ENCODE results near the gene GGA3.
"Not testable (repeated sequence)": the region's sequence is repeated elsewhere in the genome, so short reads cannot be mapped to it uniquely, and the experiment has no call there.

Gene GGA3

DNA sequence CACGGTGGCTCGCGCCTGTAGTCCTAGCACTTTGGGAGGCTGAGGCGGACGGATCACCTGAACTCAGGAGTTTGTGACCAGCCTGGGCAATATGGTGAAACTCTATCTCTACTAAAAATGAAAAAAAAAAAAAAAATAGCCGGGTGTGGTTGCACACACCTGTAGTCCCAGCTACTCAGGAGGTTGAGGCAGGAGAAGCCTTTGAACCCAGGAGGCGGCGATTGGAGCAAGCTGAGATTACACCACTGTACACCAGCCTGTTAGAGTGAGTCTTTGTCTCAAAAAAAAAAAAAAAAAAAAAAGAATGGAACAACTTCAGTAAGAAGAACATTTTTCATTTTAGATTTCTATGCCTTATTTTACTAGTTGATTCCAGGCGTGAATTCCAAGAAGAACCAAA is 53.2 kb downstream of the GGA3 start:
- no peak for DNase-seq

DNA sequence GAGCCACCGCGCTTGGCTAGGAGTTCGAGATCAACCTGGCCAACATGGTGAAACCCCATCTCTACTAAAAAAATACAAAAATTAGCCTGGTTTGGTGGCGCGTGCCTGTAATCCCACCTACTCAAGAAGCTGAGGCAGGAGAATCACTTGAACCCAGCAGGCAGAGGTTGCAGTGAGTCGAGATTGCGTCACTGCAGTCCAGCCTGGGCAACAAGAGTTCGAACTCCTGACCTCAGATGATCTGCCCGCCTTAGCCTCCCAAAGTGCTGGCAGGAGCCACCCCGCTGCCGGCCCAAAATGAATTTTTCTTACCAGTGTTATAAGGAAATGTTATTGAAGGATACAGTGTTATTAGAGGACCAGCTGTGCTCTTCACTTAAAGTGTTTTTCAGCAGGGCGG is 53.6 kb downstream of the GGA3 start:
- DNase-seq: no peak

DNA sequence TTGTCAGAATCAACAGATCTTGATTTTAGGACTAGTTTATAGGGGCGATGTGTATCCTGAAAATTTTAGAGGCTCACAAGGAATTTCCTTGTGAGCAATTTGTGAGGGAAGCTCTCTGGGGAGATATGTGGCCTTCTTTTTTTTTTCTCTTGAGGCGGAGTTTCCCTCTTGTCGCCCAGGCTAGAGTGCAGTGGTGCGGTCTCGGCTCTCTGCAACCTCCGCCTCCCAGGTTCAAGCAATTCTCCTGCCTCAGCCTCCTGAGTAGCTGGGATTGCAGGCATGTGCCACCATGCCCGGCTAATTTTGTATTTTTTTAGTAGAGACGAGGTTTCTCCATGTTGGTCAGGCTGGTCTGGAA is 54.4 kb downstream of the GGA3 start:
- not testable (repeated sequence) for DNase-seq

DNA sequence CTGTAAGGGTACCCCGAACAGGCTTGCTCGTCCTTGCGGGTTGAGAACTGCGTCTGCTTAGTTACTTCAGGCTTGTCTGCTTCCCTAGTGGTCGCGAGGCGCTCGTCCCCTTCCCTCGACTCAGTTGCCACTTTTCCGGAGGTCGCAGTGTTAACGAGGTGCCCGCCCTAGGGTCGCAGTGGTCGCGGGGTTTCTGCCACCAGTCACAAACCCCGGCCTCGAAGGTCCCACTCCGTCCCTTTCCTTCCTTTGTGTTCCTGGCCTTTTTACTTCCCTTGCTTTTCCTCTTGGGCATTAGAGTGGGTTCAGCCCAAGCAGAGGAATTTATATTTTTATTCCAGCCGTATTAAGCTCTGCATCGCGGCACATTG is 55.6 kb downstream of the GGA3 start:
- no peak for DNase-seq

DNA sequence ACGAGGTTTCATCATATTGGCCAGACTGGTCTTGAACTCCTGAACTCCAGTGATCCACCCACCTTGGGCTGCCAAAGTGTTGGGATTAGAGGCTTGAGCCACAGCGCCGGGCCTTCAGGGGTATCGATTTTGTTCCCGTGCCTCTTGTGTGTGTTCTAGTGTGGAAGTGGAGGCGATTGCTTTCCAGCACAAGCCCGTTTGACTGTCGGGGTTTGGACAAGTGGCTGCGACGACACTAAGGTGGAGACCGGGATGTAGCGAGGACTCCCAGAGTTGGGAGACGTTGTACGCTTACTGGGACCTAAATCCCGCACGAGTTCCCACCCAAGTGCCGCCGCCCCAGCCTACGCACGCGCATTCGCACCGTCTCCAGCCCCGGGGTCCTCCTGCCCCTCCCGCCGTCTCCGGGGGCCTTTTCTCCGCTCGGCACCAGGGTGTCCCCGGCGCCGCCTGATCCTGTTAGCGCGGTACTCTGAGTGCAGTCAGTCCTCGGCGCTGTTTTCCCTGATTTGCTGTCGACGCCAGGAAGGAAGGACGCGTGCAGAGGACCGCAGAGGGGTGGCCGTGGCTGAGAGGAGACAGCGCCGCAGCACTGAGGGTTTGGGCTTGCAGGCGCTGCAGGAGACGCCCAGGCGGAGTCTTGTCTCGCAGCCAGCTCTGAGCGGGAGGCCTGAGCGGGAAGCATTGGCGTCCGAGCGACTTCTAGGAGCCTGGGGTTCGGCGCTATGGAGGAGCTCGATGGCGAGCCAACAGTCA is 56.2 kb downstream of the GGA3 start, which contains the start of gene NUP85:
Gene NUP85, plus strand, starts transcription at position 643 of the 756 bp plus-strand sequence. Its CDS starts 83 bp downstream, at position 726.
- DNase-seq: peak; percentile 98

DNA sequence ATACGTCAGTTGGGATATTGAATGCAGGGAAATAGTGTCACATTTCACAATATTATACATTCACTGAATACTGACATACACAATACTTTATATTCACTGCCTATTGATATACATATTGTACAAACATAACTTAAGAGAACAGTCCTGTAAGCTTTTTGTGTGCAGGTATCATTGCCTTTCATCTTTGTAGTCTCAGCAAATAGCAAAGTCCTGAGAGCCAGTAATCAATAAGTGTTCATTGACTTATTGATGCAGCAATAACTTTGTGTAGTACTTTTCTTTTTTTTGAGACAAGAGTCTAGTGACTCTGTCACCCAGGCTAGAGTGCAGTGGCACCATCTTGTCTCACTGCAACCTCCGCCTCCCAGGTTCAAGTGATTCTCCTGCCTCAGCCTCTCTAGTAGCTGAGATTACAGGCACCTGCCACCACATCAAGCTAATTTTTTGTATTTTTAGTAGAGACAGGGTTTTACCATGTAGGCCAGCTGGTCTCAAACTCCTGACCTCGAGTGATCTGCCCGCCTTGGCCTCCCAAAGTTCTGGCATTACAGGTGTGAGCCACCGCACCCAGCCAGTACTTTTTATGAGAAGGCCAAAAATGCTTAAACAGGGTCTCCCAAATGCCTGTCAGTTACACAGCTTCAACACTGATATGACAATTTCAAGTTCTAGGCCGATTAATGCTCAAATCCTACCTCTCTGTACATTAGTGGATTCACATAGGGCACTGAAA is 61.4 kb downstream of the GGA3 start:
- DNase-seq: no peak

DNA sequence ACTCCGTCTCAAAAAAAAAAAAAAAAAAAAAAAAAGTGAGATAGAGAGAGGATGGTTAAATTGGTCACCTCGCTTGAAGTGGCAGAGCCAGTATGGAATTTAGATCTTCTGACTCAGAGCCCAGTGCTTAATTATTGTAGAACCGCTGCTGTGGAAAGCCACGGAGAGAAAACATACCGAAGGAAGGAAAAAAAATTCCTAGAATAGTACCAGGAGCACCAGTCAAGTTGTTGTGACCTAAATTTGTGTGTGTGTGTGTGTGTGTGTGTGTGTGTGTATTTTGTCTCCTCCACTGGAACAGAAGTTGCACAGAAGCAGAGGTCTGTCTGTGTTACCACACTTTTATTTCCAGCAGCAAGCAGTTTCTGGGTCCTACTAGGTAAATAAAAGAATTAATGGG is 66.5 kb downstream of the GGA3 start:
- DNase-seq: peak; percentile 37

DNA sequence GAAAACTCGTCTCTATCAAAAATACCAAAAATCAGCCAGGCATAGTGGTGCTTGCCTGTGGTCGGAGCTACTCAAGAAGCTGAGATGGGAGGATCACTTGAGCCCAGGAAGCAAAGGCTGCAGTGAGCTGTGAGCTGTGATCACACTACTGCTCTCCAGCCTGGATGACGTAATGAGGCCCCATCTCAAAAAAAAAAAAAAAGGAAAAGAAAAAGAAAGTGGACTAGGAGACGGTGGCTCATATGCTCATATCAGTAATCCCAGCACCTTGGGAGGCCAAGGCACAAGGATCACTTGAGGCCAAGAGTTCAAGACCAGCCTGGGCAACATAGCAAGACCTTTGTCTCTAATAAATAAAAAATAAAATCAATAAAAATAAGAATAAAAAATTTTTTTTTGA is 69.8 kb downstream of the GGA3 start:
- DNase-seq: peak; percentile 77

DNA sequence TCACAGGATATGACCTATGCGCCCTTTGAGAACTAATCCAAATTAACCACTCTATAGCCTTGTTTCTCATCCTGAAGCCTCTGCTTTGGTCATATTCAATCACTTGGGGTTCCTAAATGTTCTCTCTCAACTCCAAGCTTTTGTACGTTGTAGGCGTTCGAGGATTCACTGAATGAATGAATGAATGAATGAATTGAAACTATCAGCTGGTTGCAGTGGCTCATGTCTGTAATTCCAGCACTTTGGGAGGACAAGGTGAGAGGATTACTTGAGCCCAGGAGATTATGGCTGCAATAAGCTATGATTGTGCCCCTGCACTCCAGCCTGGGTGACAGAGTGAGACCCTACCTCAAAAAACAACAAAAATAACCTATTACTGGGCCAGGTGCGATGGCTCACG is 72.8 kb downstream of the GGA3 start:
- no peak for DNase-seq

Measured in DMS53 (cell line).